SK-N-MC (cell line): Measurements from ENCODE around the gene PAGR1.

Source experiments
- EZH2 ChIP-seq: fragments of 200-600 bp; sonication (generic); IDR thresholded peaks from one replicate; pipeline ENCODE4 v1.6.1; 2017; ENCODE audit warnings: antibody characterized with exemption
- FOXP2 ChIP-seq: optimal IDR thresholded peaks from 2 replicates; pipeline ENCODE3; 2011; ENCODE audit warnings: mild to moderate bottlenecking, moderate library complexity; ENCODE audit not compliant: insufficient read depth; ENCODE audit errors: extremely low read length, control extremely low read depth
- POLR2AphosphoS5 ChIP-seq: IDR thresholded peaks from 2 replicates; pipeline ENCODE4 v1.6.1; 2012; ENCODE audit warnings: mild to moderate bottlenecking, low read depth, low read length, borderline replicate concordance

GRCh38 chr16:29839822-29840221 lies 23.9 kb downstream of the PAGR1 start:
- TF ChIP-seq POLR2AphosphoS5 (no peak), EZH2 (no peak), FOXP2 (no peak)
